Measurements from ENCODE around the gene FUT7.

DNA sequence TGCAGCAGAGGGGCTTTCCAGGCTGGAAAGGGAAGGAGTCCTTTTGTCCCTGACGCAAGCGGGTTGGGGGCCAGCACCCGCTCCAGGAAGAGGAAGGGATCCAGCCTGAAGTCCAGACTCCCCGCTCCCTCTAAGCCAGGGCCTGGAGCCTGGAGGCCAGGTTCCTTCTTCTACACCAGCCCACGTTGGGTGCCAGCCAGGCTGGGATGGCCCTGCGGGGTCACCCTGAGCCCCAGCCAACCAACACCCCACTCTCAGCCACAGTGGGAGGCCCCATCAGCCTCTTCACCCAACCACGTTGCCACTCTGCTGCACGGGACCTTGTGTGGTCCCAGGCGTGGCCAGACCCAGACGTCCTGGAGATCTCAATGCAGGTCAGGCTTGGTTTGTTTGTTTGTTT is 970 bp upstream of the FUT7 start:
- TF ChIP-seq CTCF (IDR thresholded peaks at IDR 0.05) (no peak), POLR2A (IDR thresholded peaks at IDR 0.05) (no peak)
